GM12865 (cell line): Measurements from ENCODE around the gene MON2.
A peak's percentile ranks its signal among the peaks of the same experiment; 100 is the strongest.
"Not testable (repeated sequence)": the region's sequence is repeated elsewhere in the genome, so short reads cannot be mapped to it uniquely, and the experiment has no call there.

ENCODE experiments used
- DNase-seq: peaks from one replicate; pipeline ENCODE4 v3.0.0; 2010; ENCODE audit warnings: low read depth
- H3K4me3 ChIP-seq: 2 replicates; pipeline ENCODE4 v1.5.1; 2011; ENCODE audit warnings: mild to moderate bottlenecking, low read depth, low read length, control low read depth
- TF ChIP-seq, protein P1 (sequence below): IDR thresholded peaks from 2 replicates; pipeline ENCODE4 v1.5.1; 2011; ENCODE audit warnings: low read length, control low read depth, low read depth, inconsistent platforms; ENCODE audit not compliant: insufficient read depth; ENCODE audit errors: missing control alignments

Gene MON2

DNA sequence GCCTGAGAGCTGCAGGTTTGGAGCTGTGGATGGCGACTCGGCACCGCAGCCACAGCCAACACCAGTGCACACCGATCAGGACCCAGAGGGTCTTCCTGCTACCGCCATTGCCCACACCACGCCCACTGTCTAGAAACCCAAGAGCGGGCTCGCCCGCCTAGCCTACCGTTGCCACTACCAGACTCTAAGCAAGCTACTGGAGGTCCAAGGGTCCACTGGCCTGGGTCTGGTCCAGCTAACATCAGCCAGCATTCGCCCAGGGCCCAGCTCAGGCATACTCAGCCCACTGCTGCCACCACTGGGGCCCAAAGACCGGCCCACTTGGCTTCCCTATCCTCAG lies 30.5 kb upstream of the MON2 start:
- TF ChIP-seq, protein P1, sequence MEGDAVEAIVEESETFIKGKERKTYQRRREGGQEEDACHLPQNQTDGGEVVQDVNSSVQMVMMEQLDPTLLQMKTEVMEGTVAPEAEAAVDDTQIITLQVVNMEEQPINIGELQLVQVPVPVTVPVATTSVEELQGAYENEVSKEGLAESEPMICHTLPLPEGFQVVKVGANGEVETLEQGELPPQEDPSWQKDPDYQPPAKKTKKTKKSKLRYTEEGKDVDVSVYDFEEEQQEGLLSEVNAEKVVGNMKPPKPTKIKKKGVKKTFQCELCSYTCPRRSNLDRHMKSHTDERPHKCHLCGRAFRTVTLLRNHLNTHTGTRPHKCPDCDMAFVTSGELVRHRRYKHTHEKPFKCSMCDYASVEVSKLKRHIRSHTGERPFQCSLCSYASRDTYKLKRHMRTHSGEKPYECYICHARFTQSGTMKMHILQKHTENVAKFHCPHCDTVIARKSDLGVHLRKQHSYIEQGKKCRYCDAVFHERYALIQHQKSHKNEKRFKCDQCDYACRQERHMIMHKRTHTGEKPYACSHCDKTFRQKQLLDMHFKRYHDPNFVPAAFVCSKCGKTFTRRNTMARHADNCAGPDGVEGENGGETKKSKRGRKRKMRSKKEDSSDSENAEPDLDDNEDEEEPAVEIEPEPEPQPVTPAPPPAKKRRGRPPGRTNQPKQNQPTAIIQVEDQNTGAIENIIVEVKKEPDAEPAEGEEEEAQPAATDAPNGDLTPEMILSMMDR = no peak
- peak; percentile 16 for DNase-seq
- no peak overlapping the region for H3K4me3 ChIP-seq

DNA sequence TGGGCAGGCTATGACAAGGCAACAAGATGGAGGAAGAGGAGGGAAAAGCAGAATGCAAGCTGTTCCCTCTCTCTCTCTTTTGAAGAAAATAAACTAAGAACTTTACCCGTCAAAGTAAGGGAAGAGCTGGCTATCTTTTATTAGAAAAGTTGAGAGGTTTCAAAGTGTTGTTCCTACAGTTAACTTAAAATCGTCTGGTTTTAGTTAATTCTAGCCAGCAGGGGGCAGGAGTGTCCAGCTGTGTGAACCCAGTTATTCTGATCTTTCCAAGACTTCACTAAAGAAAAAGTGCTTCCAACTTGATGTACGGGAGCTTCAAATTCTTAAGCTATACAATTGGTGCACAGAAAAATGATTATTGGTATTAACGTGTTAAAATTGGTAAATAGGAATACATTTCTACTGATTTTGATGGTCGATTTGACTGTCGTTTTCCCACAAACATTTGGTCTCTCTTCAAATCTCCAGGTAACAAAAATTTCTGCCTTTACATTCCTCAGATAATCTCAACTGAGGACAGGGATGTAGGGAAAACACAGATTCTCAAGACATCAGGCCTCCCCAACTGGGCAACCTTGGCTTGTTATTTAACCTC lies 28.4 kb upstream of the MON2 start:
- no peak overlapping the region for H3K4me3 ChIP-seq
- TF ChIP-seq, protein P1 = peak; percentile 60
- DNase-seq = peak; percentile 63

DNA sequence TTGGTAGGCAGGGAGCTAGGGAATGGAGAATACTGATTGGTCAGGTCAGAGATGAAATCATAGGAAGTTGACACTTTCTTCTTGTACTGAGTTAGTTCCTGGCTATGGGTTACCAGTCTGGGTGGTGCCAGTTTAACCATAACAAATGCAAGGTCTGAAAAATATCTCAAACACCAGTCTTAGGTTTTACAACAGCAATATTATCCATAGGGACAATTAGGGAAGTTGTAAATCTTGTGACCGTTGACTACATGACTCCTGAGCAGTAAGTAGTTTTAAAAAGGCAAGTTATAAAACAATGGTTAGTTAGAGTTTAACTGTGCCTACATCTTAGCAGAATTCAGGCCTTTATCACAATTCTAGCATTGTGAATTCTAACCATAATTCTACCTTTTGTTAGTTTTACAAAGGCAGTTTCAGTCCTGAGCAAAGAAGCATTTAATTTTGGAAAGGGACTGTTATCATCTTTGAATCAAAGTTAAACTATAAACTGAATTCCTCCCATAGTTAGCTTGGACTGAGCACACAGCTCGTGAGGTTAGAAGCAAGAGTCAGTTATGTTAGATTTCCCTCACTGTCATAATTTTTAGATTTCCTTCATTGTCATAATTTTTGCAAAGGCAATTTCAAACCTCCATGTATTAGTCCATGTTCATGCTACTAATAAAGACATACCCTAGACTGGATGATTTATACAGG lies 19.7 kb upstream of the MON2 start:
- TF ChIP-seq, protein P1 = no peak
- DNase-seq = no peak
- no peak overlapping the region for H3K4me3 ChIP-seq

DNA sequence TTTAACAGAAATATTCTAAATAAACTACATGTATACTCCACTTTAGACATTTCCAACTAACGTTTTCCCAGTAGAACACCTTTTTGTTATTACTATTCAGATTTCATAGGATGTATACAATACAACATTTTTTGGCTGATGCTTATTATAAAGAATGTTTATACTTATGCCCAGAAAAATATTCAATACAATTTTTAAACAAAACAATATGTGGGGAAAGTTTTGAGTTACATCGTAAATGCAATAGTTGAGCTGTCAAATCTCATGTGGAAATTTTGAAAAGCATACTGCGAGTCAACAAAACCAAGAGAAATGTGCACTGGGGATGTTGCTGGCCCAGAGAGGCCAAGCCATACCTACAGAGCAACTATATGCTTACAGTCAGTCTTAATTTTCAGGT lies 18.2 kb upstream of the MON2 start:
- H3K4me3 ChIP-seq = no peak overlapping the region
- TF ChIP-seq, protein P1 = no peak
- no peak for DNase-seq

DNA sequence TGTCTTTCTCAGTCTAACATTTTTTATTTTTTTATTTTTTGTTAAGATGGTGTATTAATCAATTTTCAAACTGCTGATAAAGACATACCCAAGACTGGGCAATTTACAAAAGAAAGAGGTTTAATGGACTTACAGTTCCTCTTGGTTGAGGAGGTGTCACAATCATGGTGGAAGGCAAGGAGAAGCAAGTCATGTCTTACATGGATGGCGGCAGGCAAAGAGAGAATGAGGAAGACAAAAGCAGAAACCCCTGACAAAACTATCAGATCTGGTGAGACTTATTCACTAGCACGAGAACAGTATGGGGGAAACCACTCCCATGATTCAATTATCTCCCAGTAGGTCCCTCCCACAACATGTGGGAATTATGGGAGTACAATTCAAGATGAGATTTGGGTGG lies 11.2 kb upstream of the MON2 start:
- H3K4me3 ChIP-seq, DNase-seq: not testable (repeated sequence)

DNA sequence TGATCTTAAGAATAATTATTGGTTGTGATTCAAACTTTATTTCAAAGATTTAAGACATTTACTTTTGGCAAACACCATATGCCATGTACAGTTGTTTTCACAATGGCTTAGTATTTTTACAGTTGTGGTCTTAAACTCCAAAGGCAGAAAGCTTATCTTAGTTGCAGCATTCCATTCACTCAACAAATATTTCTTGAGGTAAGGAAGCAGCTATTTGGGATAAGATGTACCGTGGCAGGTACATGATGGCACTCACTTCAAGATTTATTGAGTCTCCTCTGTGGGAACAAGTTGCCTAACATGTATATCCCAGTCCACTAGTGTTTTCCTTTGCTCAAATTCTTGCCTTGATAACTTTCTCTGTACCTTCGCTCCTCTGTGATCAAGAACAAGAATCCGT lies 8.0 kb upstream of the MON2 start:
- TF ChIP-seq, protein P1 = no peak
- no peak for DNase-seq
- no peak overlapping the region for H3K4me3 ChIP-seq

DNA sequence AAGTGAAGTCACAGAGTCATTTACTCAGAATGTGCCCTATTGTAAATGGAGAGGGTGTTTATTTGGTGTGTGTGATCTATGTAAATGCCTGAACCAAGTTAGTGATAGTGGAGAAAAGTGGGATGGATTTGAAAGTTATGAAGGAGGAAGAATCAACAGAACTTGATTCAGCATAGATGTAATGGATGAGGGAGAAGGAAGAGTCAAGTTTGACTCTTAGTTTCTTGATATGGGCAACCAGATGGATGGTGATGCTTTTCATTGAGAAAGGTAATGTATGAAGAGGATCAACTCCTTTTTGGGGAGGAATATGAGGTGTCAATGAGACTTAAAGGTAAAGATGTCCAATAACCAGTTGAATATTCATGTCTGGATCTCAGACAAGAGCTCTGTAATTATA lies 6.7 kb upstream of the MON2 start:
- DNase-seq = no peak
- no peak overlapping the region for H3K4me3 ChIP-seq
- TF ChIP-seq, protein P1 = no peak

DNA sequence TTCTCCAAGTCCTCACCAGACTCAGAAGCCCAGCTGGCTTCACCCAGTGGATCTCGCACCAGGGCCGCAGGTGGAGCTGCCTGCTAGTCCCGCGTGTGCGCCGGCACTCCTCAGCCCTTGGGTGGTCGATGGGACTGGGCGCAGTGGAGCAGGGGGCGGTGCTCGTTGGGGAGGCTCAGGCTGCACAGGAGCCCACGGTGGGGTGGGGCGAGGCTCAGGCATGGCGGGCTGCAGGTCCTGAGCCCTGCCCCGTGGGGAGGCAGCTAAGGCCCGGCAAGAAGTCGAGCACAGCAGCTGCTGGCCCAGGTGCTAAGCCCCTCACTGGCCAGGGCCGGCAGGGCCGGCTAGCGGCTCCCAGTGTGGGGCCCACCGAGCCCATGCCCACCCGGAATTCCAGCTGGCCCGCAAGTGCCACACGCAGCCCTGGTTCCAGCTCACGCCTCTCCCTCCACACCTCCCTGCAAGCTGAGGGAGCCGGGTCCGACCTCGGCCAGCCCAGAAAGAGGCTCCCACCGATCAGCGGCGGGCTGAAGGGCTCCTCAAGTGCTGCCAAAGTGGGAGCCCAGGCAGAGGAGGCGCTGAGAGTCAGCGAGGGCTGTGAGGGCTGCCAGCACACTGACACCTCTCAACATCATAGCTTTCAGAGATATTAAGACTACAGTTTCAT lies 5.3 kb upstream of the MON2 start:
- not testable (repeated sequence) for DNase-seq, H3K4me3 ChIP-seq

DNA sequence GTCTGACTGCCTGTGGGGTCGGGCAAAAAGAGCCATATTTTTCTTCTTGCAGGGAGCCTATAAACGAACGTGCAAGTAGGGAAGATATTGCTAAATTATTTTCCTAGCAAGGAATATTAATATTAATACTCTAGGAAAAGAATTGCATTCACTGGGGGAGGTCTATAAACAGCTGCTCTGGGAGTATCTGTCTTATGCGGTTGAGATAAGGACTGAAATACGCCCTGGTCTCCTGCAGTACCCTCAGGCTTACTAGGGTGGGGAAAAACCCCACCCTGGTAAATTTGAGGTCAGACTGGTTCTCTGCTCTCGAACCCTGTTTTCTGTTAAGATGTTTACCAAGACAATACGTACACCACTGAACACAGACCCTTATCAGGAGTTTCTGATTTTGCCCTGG lies 3.4 kb upstream of the MON2 start:
- not testable (repeated sequence) for DNase-seq, H3K4me3 ChIP-seq
